CD14-positive monocyte (primary cell): ENCODE results near the gene OGFOD3. TPM values are rescaled to one million over a fixed set of nuclear protein-coding genes. Genes with fewer than 3 reads are reported as not detected.
"Not testable (repeated sequence)": the region's sequence is repeated elsewhere in the genome, so short reads cannot be mapped to it uniquely, and the experiment has no call there.

Experiments
- DNase-seq, 3 donors: peaks; one replicate each; pipeline ENCODE4 v3.0.0-alpha.2; 2011 to 2022
- H2AFZ ChIP-seq: 2 replicates; pipeline ENCODE4 v1.6.0; 2012; ENCODE audit warnings: mild to moderate bottlenecking, low read depth, low read length, inconsistent platforms; ENCODE audit not compliant: insufficient read depth, poor library complexity, severe bottlenecking
- H3K27ac ChIP-seq, 2 donors: 1 replicate in 1 of 2; 2 replicates in 1 of 2; pipeline ENCODE4 v1.5.1; 2012 to 2013; ENCODE audit warnings: low read length in 2 of 2, control low read depth in 1 of 2, inconsistent platforms in 1 of 2, low read depth in 1 of 2, mild to moderate bottlenecking in 1 of 2
- H3K27me3 ChIP-seq, 2 donors: one replicate each; pipeline versions ENCODE4 v1.6.0 to v1.6.1; 2011 to 2013; ENCODE audit warnings: low read length in 2 of 2; ENCODE audit not compliant: control insufficient read depth in 2 of 2, insufficient read depth in 2 of 2
- H3K36me3 ChIP-seq, 2 donors: replicated peaks in 1 of 2; 1 replicate in 1 of 2; 2 replicates in 1 of 2; pipeline versions ENCODE4 v1.5.1 to v1.6.1; 2012 to 2013; ENCODE audit warnings: low read length in 2 of 2, control low read depth in 1 of 2, inconsistent platforms in 1 of 2, mild to moderate bottlenecking in 1 of 2; ENCODE audit not compliant: insufficient read depth in 2 of 2, control insufficient read depth in 1 of 2
- H3K4me1 ChIP-seq, 2 donors: 1 replicate in 1 of 2; 2 replicates in 1 of 2; pipeline versions ENCODE4 v1.5.1 to v1.6.1; 2012 to 2013; ENCODE audit warnings: low read length in 2 of 2, control low read depth in 1 of 2, inconsistent platforms in 1 of 2, mild to moderate bottlenecking in 1 of 2, moderate library complexity in 1 of 2; ENCODE audit not compliant: insufficient read depth in 2 of 2, control insufficient read depth in 1 of 2
- H3K4me2 ChIP-seq: replicated peaks from 2 replicates; pipeline ENCODE3; 2012; ENCODE audit warnings: low read length, moderate library complexity, mild to moderate bottlenecking; ENCODE audit not compliant: poor library complexity, severe bottlenecking; ENCODE audit errors: extremely low read depth
- H3K4me3 ChIP-seq, 3 experiments: fragments of 200-600 bp in 1 of 3; sonication (generic) in 1 of 3; replicated peaks in 1 of 3; 1 replicate in 2 of 3; 2 replicates in 1 of 3; pipeline ENCODE4 v1.5.1; 2011 to 2013; ENCODE audit warnings: low read length in 3 of 3, mild to moderate bottlenecking in 3 of 3, control low read depth in 2 of 3, low read depth in 2 of 3, inconsistent platforms in 1 of 3, moderate library complexity in 1 of 3
- H3K79me2 ChIP-seq: 2 replicates; pipeline ENCODE4 v1.6.0; 2012; ENCODE audit warnings: mild to moderate bottlenecking, control low read depth, inconsistent platforms, low read length, moderate library complexity; ENCODE audit not compliant: insufficient read depth
- H3K9ac ChIP-seq: 2 replicates; pipeline ENCODE4 v1.6.0; 2017; ENCODE audit warnings: low read length, mild to moderate bottlenecking; ENCODE audit not compliant: insufficient read depth, poor library complexity, severe bottlenecking
- H3K9me3 ChIP-seq, 2 donors: replicated peaks in 1 of 2; 1 replicate in 1 of 2; 2 replicates in 1 of 2; pipeline versions ENCODE4 v1.5.1 to v1.6.1; 2012 to 2013; ENCODE audit warnings: low read length in 2 of 2, control low read depth in 1 of 2; ENCODE audit not compliant: control insufficient read depth in 1 of 2, insufficient read depth in 1 of 2
- H4K20me1 ChIP-seq: 2 replicates; pipeline ENCODE4 v1.6.0; 2012; ENCODE audit warnings: mild to moderate bottlenecking, low read length, control low read depth, moderate library complexity; ENCODE audit not compliant: insufficient read depth
- H3K27ac Mint-ChIP-seq, 7 donors: one replicate each; pipeline ENCODE4 v1.8.0; 2020; ENCODE audit warnings: mild to moderate bottlenecking in 7 of 7, mixed read lengths in 7 of 7, moderate library complexity in 6 of 7, inconsistent platforms in 2 of 7
- H3K27me3 Mint-ChIP-seq, 3 donors: one replicate each; pipeline ENCODE4 v1.8.0; 2021 to 2022; ENCODE audit warnings: low read depth in 3 of 3, mild to moderate bottlenecking in 3 of 3, mixed read lengths in 3 of 3, moderate library complexity in 3 of 3, inconsistent platforms in 1 of 3
- H3K36me3 Mint-ChIP-seq, 2 donors: one replicate each; pipeline ENCODE4 v1.8.0; 2020; ENCODE audit warnings: mixed read lengths in 2 of 2, inconsistent platforms in 1 of 2, mild to moderate bottlenecking in 1 of 2
- H3K4me1 Mint-ChIP-seq: one replicate; pipeline ENCODE4 v1.8.0; 2020; ENCODE audit warnings: mild to moderate bottlenecking, mixed read lengths
- H3K4me3 Mint-ChIP-seq, 2 donors: one replicate each; pipeline ENCODE4 v1.8.0; 2020; ENCODE audit warnings: mild to moderate bottlenecking in 2 of 2, mixed read lengths in 2 of 2, moderate library complexity in 1 of 2
- H3K9me3 Mint-ChIP-seq, 7 donors: one replicate each; pipeline ENCODE4 v1.8.0; 2020 to 2022; ENCODE audit warnings: mixed read lengths in 7 of 7, mild to moderate bottlenecking in 6 of 7, moderate library complexity in 6 of 7, inconsistent platforms in 2 of 7
- WGBS: methylation state at CpG from one replicate; pipeline ENCODE4 v1.1.5; 2013; ENCODE audit warnings: missing lambda C conversion rate; ENCODE audit not compliant: insufficient coverage; 5-methylcytosine and 5-hydroxymethylcytosine counted together
- intact Hi-C, 2 donors: fragments of 100-400 bp; cut with micrococcal nuclease; formaldehyde crosslinking; loops; one replicate each; pipeline versions ENCODE4 v1.15.0 to v1.15.1; 2023
- polyA plus RNA-seq, 3 donors: library from polyadenylated mRNA; depleted of rRNA in 1 of 3; unstranded in 2 of 3; stranded (reverse) in 1 of 3; fragments of 300-500 nt in 2 of 3; fragments of >200 nt in 1 of 3; fragmentation: Illumina TruSeq in 2 of 3; gene quantifications; 1 replicate in 2 of 3; 2 replicates in 1 of 3; pipeline ENCODE4 v1.2.3, GENCODE V29; 2012 to 2021
- TF ChIP-seq, protein P1 (sequence below): fragments of 200-600 bp; IDR thresholded peaks from one replicate; pipeline ENCODE4 v1.8.0; 2022; ENCODE audit warnings: antibody characterized with exemption, mild to moderate bottlenecking

OGFOD3 gene
- polyA plus RNA-seq, 3 donors = 17.9 to 36.4 (median 25.2) TPM

DNA sequence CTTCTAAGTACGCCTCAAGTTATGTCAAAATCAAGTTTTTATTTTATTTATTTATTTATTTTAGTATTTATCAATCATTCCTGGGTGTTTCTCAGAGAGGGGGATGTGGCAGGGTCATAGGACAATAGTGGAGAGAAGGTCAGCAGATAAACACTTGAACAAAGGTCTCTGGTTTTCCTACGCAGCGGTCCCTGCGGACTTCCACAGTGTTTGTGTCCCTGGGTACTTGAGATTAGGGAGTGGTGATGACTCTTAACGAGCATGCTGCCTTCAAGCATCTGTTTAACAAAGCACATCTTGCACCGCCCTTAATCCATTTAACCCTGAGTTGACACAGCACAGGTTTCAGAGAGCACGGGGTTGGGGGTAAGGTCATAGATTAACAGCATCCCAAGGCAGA lies 34.8 kb upstream of the OGFOD3 start:
- not testable (repeated sequence) for H3K27ac Mint-ChIP-seq, H3K36me3 Mint-ChIP-seq, DNase-seq, H3K4me3 ChIP-seq, H3K4me3 Mint-ChIP-seq, H3K9ac ChIP-seq, H2AFZ ChIP-seq, H3K9me3 Mint-ChIP-seq, H3K4me2 ChIP-seq, H3K36me3 ChIP-seq, H3K27ac ChIP-seq, H3K9me3 ChIP-seq, H3K27me3 Mint-ChIP-seq, H3K27me3 ChIP-seq
- WGBS = 100% methylated on average over 1 of the region's 7 CpGs
- Histone ChIP-seq H4K20me1 (peaks cover 20% of the 10 kb centered on the region), H3K79me2 (peaks cover 21% of the 10 kb centered on the region), H3K4me1 (peaks cover 46 to 56% of the 10 kb centered on the region in 2 donors)
- H3K4me1 Mint-ChIP-seq = peaks cover 39% of the 10 kb centered on the region
- intact Hi-C loops = loop anchor here in 1 of 2 donors (10.0 kb wide), 3 partner anchors 158 to 418 kb away; partner anchors contain the start of genes DCXR, RAB40B and RAC3

DNA sequence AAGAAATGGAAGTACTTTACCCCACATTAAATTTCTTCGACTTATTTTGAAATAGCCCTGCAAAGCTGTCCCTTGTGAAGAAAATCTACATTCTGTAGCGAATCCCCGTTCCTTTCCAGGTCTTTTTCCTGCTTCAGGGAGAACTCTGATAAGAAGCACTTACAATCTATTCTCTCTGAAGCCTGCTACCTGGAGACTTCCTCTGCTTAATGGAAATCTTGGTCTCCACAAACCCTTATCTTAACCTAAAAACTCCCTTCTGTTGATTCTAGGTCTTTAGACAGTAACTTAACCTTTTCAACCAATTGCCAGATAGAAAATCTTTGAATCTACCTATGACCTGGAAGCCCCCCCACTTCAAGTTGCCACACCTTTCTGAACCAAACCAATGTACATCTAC lies 33.8 kb upstream of the OGFOD3 start:
- intact Hi-C loops = loop anchor here in 1 of 2 donors (10.0 kb wide), 3 partner anchors 157 to 417 kb away; partner anchors contain the start of genes DCXR, RAB40B and RAC3
- no peak overlapping the region for H3K27ac ChIP-seq
- H3K4me2 ChIP-seq = no peak overlapping the region
- peak overlapping the region in 3 of 7 donors; percentile 23 to 90 (median 86) for H3K27ac Mint-ChIP-seq
- peaks cover 5 to 7% of the 10 kb centered on the region in 2 donors for H3K36me3 ChIP-seq
- H3K36me3 Mint-ChIP-seq = peaks cover 5 to 11% of the 10 kb centered on the region in 2 donors
- TF ChIP-seq, protein P1, sequence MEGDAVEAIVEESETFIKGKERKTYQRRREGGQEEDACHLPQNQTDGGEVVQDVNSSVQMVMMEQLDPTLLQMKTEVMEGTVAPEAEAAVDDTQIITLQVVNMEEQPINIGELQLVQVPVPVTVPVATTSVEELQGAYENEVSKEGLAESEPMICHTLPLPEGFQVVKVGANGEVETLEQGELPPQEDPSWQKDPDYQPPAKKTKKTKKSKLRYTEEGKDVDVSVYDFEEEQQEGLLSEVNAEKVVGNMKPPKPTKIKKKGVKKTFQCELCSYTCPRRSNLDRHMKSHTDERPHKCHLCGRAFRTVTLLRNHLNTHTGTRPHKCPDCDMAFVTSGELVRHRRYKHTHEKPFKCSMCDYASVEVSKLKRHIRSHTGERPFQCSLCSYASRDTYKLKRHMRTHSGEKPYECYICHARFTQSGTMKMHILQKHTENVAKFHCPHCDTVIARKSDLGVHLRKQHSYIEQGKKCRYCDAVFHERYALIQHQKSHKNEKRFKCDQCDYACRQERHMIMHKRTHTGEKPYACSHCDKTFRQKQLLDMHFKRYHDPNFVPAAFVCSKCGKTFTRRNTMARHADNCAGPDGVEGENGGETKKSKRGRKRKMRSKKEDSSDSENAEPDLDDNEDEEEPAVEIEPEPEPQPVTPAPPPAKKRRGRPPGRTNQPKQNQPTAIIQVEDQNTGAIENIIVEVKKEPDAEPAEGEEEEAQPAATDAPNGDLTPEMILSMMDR = no peak
- H3K4me1 ChIP-seq = peaks cover 43 to 53% of the 10 kb centered on the region in 2 donors
- H3K9ac ChIP-seq = no peak overlapping the region
- WGBS = 100% methylated on average over 2 of the region's 3 CpGs
- H3K27me3 Mint-ChIP-seq = peaks cover 0 to 1% (median 0%) of the 10 kb centered on the region in 3 donors
- H3K27me3 ChIP-seq = no peaks in the 10 kb centered on the region
- peaks cover 31% of the 10 kb centered on the region for H3K79me2 ChIP-seq
- no peaks in the 10 kb centered on the region for H3K9me3 ChIP-seq
- peaks cover 0 to 6% (median 2%) of the 10 kb centered on the region in 7 donors for H3K9me3 Mint-ChIP-seq
- H4K20me1 ChIP-seq = peaks cover 30% of the 10 kb centered on the region
- no peak overlapping the region for H3K4me3 Mint-ChIP-seq
- peaks cover 32% of the 10 kb centered on the region for H3K4me1 Mint-ChIP-seq
- no peak overlapping the region for H3K4me3 ChIP-seq
- no peak overlapping the region for H2AFZ ChIP-seq
- no peak for DNase-seq
